Calu3 (cell line): ENCODE measurements around the gene PAIP2B. TPM values are rescaled to one million over a fixed set of nuclear protein-coding genes. Genes with fewer than 3 reads are reported as not detected.

Experiments used
- BruUV-seq: library from RNA; stranded (reverse); fragments of 400-500 nt; replicated peaks from 2 replicates; lab custom pipeline; 2021; lab: Mats Ljungman, UMichigan
- CTCF ChIA-PET: fragments of 300-600 bp; sonication (Branson Sonifier 250); formaldehyde crosslinking; loops from one replicate; lab custom pipeline; 2022; ENCODE audit warnings: antibody characterized with exemption; lab: Charles Lee
- DNase-seq: peaks from one replicate; pipeline ENCODE4 v3.0.0; 2022
- H3K27ac Mint-ChIP-seq: one replicate; pipeline ENCODE4 v1.8.0; 2022; ENCODE audit warnings: mixed read lengths; ENCODE audit not compliant: unreplicated experiment
- H3K27me3 Mint-ChIP-seq: one replicate; pipeline ENCODE4 v1.8.0; 2022; ENCODE audit warnings: mixed read lengths; ENCODE audit not compliant: unreplicated experiment
- H3K36me3 Mint-ChIP-seq: one replicate; pipeline ENCODE4 v1.8.0; 2022; ENCODE audit warnings: mild to moderate bottlenecking, moderate library complexity, mixed read lengths; ENCODE audit not compliant: insufficient read depth, unreplicated experiment
- H3K4me1 Mint-ChIP-seq: one replicate; pipeline ENCODE4 v1.8.0; 2022; ENCODE audit warnings: mild to moderate bottlenecking, low read depth, mixed read lengths; ENCODE audit not compliant: unreplicated experiment
- H3K4me3 Mint-ChIP-seq: one replicate; pipeline ENCODE4 v1.8.0; 2022; ENCODE audit warnings: mild to moderate bottlenecking, low read depth, moderate library complexity, mixed read lengths; ENCODE audit not compliant: unreplicated experiment
- H3K9me3 Mint-ChIP-seq: one replicate; pipeline ENCODE4 v1.8.0; 2022; ENCODE audit warnings: low read depth, mixed read lengths; ENCODE audit not compliant: unreplicated experiment
- CTCF ChIP-seq: fragments of 200-600 bp; IDR thresholded peaks from one replicate; pipeline ENCODE4 v1.8.0; 2022; ENCODE audit warnings: antibody characterized with exemption; ENCODE audit not compliant: unreplicated experiment
- intact Hi-C: fragments of 100-400 bp; cut with micrococcal nuclease; formaldehyde crosslinking; loops from one replicate; pipeline ENCODE4 v1.10.0; 2022; ENCODE audit not compliant: unreplicated experiment
- total RNA-seq: library from RNA; stranded (reverse); gene quantifications from 2 replicates; pipeline ENCODE4 v1.2.3, GENCODE V29; 2022

The PAIP2B gene
- total RNA-seq, 1 experiment from 2014 or later = 3.6 TPM

DNA sequence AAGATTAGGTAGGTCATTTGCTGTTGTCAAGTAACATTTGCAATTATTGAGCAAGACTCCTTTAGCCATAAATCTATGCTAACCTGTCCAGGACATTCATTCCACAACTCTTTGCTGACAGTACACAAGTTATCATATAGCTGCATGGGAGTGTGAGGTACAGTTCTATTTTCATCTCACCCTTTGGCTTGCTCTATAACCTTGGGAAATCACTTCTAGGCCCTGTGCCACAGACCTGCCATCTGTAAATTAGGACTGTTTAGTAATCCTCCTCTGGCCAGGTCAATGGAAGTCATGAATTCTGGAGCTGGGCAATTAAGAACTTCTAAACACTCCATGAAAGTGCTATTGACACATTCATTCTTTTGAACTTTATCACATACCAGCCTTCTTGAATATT is 34.6 kb upstream of the PAIP2B start:
- no TSS peak for BruUV-seq
- Mint-ChIP-seq H3K27ac (no peak overlapping the region), H3K36me3 (no peaks in the 10 kb centered on the region), H3K4me1 (no peaks in the 10 kb centered on the region), H3K9me3 (no peaks in the 10 kb centered on the region), H3K4me3 (no peak overlapping the region), H3K27me3 (peaks cover 78% of the 10 kb centered on the region)
- no peak for TF ChIP-seq CTCF
- CTCF ChIA-PET = no interaction called here
- intact Hi-C loops = no loop called here
- DNase-seq = no peak

DNA sequence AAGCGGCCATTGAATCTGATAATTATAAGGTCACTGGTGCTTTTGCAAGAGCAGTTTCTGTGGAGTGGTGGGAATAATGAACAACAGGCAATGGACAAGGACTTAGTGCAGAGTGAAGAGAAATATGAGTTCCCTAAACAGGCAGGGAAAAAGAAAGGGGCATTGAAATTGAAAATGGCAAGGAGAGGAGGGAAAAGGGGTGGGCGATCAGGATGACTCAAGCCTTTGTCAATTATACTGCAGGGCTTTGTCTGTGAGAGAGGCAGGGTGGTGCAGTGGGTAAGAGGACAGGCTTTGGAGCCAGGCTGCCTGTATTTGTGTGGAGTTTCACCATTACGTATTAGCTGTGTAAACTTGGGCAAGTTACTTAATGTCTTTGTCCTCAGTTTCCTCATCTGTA is 29.5 kb upstream of the PAIP2B start:
- no peaks in the 10 kb centered on the region for H3K36me3 Mint-ChIP-seq
- no TSS peak for BruUV-seq
- H3K27ac Mint-ChIP-seq = no peak overlapping the region
- H3K9me3 Mint-ChIP-seq = peaks cover 1% of the 10 kb centered on the region
- no peaks in the 10 kb centered on the region for H3K4me1 Mint-ChIP-seq
- CTCF ChIA-PET = no interaction called here
- H3K4me3 Mint-ChIP-seq = no peak overlapping the region
- peaks cover 60% of the 10 kb centered on the region for H3K27me3 Mint-ChIP-seq
- intact Hi-C loops = no loop called here
- no peak for DNase-seq
- no peak for TF ChIP-seq CTCF

DNA sequence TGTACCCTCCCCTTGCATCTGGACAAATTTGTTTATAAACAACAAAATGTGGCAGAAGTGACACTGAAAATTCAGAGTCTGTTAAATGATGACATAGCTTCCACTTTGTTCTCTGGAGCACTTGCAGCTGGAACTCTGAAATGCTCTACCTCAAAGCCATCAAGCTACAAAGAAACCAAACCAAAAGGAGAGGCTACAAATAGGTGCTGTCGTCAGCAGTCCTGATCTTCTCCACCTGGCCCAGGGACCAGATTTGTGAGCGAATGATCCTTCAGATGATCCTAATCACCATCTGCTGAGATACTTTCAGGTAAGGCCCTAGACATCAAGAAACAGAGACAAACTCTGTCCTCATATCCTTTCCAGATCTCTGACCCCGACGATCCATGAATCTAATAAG is 27.9 kb upstream of the PAIP2B start:
- H3K27ac Mint-ChIP-seq = no peak overlapping the region
- no peak overlapping the region for H3K4me3 Mint-ChIP-seq
- no TSS peak for BruUV-seq
- CTCF ChIA-PET = no interaction called here
- no peak for DNase-seq
- no peak for TF ChIP-seq CTCF
- H3K9me3 Mint-ChIP-seq = peaks cover 5% of the 10 kb centered on the region
- no peaks in the 10 kb centered on the region for H3K4me1 Mint-ChIP-seq
- intact Hi-C loops = no loop called here
- peaks cover 62% of the 10 kb centered on the region for H3K27me3 Mint-ChIP-seq
- no peaks in the 10 kb centered on the region for H3K36me3 Mint-ChIP-seq

DNA sequence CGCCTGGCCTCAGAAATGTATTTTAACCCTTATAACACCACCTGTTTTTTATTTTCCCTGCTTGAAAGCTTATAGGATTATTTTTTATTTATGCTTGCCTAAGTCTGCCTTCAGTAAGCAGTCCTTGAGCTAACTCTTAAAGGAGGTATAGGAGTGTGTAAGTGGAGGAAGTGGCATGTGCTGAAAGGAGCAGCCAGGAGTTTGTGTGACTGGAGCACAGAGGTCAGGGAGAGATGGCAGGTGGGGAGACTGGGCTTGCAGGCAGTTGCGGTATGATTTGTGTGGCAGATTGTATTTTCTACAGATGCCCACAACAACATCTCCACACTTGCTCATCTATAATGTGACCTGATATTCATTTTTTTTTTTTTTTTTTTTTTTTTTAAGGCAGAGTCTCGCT is 27.2 kb upstream of the PAIP2B start:
- no peaks in the 10 kb centered on the region for H3K4me1 Mint-ChIP-seq
- H3K27ac Mint-ChIP-seq = no peak overlapping the region
- H3K27me3 Mint-ChIP-seq = peaks cover 63% of the 10 kb centered on the region
- no peak overlapping the region for H3K4me3 Mint-ChIP-seq
- H3K36me3 Mint-ChIP-seq = no peaks in the 10 kb centered on the region
- no TSS peak for BruUV-seq
- CTCF ChIA-PET = no interaction called here
- DNase-seq = no peak
- intact Hi-C loops = no loop called here
- H3K9me3 Mint-ChIP-seq = peaks cover 5% of the 10 kb centered on the region
- no peak for TF ChIP-seq CTCF
